ENCODE data around the gene IDI1. TPM values are rescaled to one million over a fixed set of nuclear protein-coding genes. Genes with fewer than 3 reads are reported as not detected.

IDI1 gene
- total RNA-seq, 1 experiment from 2014 or later: 44.7 TPM

DNA sequence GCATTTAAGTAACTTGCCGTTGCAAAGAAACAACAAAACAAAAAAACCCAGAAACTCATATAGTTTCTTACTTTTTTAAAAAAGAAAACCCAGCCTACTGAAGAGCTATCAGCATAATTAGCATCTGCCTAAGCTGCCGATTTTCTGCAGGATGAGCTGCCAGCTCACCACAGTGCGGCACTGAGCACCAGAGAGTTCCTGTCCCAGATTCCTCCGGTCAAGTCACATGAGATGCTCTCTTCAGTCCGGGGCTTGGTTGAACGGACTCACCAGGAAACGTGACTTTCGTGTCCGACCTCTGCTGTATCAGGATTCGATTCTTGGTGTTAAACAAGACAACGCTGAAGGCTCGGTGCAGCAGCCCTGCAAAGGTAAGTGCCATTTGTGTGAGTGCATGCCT lies 26.5 kb downstream of the IDI1 start:
- H3K4me1 Mint-ChIP-seq: peaks cover 4 to 9% of the 10 kb centered on the region in 2 experiments; a peak in 3 of 4 replicates

More for the DNA sequence above, 26.5 kb downstream of the IDI1 start:
- Histone ChIP-seq H3K4me1 (ENCODE audit: insufficient read depth, low read length) (no peaks in the 10 kb centered on the region), H3K27ac (ENCODE audit: insufficient read length, low read depth, low read length) (no peak overlapping the region), H2AK5ac (ENCODE audit: insufficient read length, low read length) (no peak overlapping the region), H3K9ac (ENCODE audit: extremely low read depth, insufficient read length, low read length) (no peak overlapping the region), H3K4me2 (ENCODE audit: insufficient read depth, insufficient read length, low read length) (no peak overlapping the region), H4K5ac (ENCODE audit: insufficient read length, low read depth, low read length) (no peak overlapping the region), H3K9me3 (ENCODE audit: control insufficient read depth, low read depth, low read length) (no peaks in the 10 kb centered on the region), H3K23ac (ENCODE audit: insufficient read length, low read depth, low read length) (no peak overlapping the region), H3K18ac (ENCODE audit: insufficient read length, low read depth, low read length) (no peak overlapping the region), H3K27me3 (ENCODE audit: insufficient read depth, low read length) (no peaks in the 10 kb centered on the region), H2BK5ac (ENCODE audit: insufficient read length, low read length) (no peak overlapping the region), H2BK20ac (ENCODE audit: low read depth, low read length, poor library complexity, severe bottlenecking) (no peak overlapping the region), H4K91ac (ENCODE audit: insufficient read length, low read depth, low read length) (no peak overlapping the region), H3T11ph (ENCODE audit: low read length) (no peak overlapping the region), H3K56ac (ENCODE audit: insufficient read length, low read depth, low read length) (no peak overlapping the region), H3K23me2 (ENCODE audit: insufficient read length, low read depth, low read length, poor library complexity, severe bottlenecking) (no peaks in the 10 kb centered on the region), H3K79me2 (ENCODE audit: insufficient read depth, low read length) (no peaks in the 10 kb centered on the region), H3K4ac (ENCODE audit: low read depth, low read length) (no peak overlapping the region), H4K8ac (replicated peaks; ENCODE audit: insufficient read length, low read depth, low read length) (no peak overlapping the region), H3K79me1 (ENCODE audit: insufficient read depth, low read depth, low read length, poor library complexity, severe bottlenecking) (no peaks in the 10 kb centered on the region), H2AFZ (ENCODE audit: low read length) (no peak overlapping the region), H2BK12ac (ENCODE audit: insufficient read length, low read depth, low read length) (no peak overlapping the region), H3K14ac (ENCODE audit: insufficient read depth, low read length) (no peak overlapping the region; the same call in 1 of the 2 replicates), H2BK15ac (ENCODE audit: low read depth, low read length) (no peak overlapping the region), H4K20me1 (ENCODE audit: control insufficient read depth, insufficient read depth, insufficient read length) (no peaks in the 10 kb centered on the region), H2BK120ac (ENCODE audit: low read depth, low read length, poor library complexity, severe bottlenecking) (no peak overlapping the region)
- DNase-seq: no peak
- Mint-ChIP-seq H3K9me3 (0 out of 5 replicates have a peak, but pooled peaks cover 0 to 2% of the 10 kb centered on the region in 2 experiments), H3K4me3 (no peak overlapping the region; a peak in 1 of 5 replicates), H3K36me3 (ENCODE audit: insufficient read depth in 1 of 3, low read depth in 3 of 3) (peaks cover 19 to 38% (median 29%) of the 10 kb centered on the region in 3 experiments), H3K27me3 (ENCODE audit: low read depth) (no peaks in the 10 kb centered on the region), H3K27ac (peak overlapping the region in 2 of 3 experiments; percentile 40 to 53; a peak in 3 of 7 replicates)
- TF ChIP-seq, protein P1, sequence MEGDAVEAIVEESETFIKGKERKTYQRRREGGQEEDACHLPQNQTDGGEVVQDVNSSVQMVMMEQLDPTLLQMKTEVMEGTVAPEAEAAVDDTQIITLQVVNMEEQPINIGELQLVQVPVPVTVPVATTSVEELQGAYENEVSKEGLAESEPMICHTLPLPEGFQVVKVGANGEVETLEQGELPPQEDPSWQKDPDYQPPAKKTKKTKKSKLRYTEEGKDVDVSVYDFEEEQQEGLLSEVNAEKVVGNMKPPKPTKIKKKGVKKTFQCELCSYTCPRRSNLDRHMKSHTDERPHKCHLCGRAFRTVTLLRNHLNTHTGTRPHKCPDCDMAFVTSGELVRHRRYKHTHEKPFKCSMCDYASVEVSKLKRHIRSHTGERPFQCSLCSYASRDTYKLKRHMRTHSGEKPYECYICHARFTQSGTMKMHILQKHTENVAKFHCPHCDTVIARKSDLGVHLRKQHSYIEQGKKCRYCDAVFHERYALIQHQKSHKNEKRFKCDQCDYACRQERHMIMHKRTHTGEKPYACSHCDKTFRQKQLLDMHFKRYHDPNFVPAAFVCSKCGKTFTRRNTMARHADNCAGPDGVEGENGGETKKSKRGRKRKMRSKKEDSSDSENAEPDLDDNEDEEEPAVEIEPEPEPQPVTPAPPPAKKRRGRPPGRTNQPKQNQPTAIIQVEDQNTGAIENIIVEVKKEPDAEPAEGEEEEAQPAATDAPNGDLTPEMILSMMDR (conservative IDR thresholded peaks at IDR 0.05): no peak
- WGBS (ENCODE audit: extremely low coverage, insufficient read length, low lambda C conversion rate): no CpG with 5 or more reads among the region's 12 CpGs

Measured in H9 (cell line).